NCI-H748 (cell line): Measurements from ENCODE around the gene TEX26.

Source experiments
- DNase-seq: peaks from one replicate; lab custom pipeline; 2025; ENCODE audit not compliant: unreplicated experiment; lab: John Stamatoyannopoulos, UW

TEX26 gene

GRCh38 chr13:30974350-30974749, 41.9 kb downstream of the TEX26 start:
- DNase-seq: no peak

GRCh38 chr13:30976025-30976424, 43.6 kb downstream of the TEX26 start:
- DNase-seq: no peak

GRCh38 chr13:30978981-30979956, 46.8 kb downstream of the TEX26 start:
- peak; percentile 73 for DNase-seq

- no peak for DNase-seq
Observed at GRCh38 chr13:30982506-30982905, 50.0 kb downstream of the TEX26 start.

- DNase-seq: no peak
Observed at GRCh38 chr13:30982906-30983305, 50.5 kb downstream of the TEX26 start.

- DNase-seq: no peak
Observed at GRCh38 chr13:30983431-30983830, 51.0 kb downstream of the TEX26 start.

GRCh38 chr13:30984620-30985019, 52.2 kb downstream of the TEX26 start:
- DNase-seq: no peak

- no peak for DNase-seq
Observed at GRCh38 chr13:30985637-30986205, 53.3 kb downstream of the TEX26 start.

- DNase-seq: no peak
Observed at GRCh38 chr13:30991184-30991583, 58.7 kb downstream of the TEX26 start.

GRCh38 chr13:30991922-30992321, 59.5 kb downstream of the TEX26 start:
- DNase-seq: no peak

- no peak for DNase-seq
Observed at GRCh38 chr13:30995331-30995730, 62.9 kb downstream of the TEX26 start.

GRCh38 chr13:30997697-30998096, 65.2 kb downstream of the TEX26 start:
- peak; percentile 56 for DNase-seq

GRCh38 chr13:30998136-30999088, 66.0 kb downstream of the TEX26 start:
- DNase-seq: peak; percentile 88

GRCh38 chr13:31000889-31001288, 68.4 kb downstream of the TEX26 start:
- no peak for DNase-seq

GRCh38 chr13:31001647-31002046, 69.2 kb downstream of the TEX26 start:
- no peak for DNase-seq

- no peak for DNase-seq
Observed at GRCh38 chr13:31005066-31005465, 72.6 kb downstream of the TEX26 start.

- DNase-seq: no peak
Observed at GRCh38 chr13:31007417-31007816, 75.0 kb downstream of the TEX26 start.

- DNase-seq: no peak
Observed at GRCh38 chr13:31008400-31009115, 76.1 kb downstream of the TEX26 start.

GRCh38 chr13:31009166-31009565, 76.7 kb downstream of the TEX26 start:
- DNase-seq: no peak

- DNase-seq: no peak
Observed at GRCh38 chr13:31010296-31010695, 77.8 kb downstream of the TEX26 start.
